BE2C (cell line): ENCODE measurements around the gene PPP6R3.

Source experiments
- DNase-seq: peaks from one replicate; pipeline ENCODE4 v3.0.0-alpha.2; 2020
- H3K27me3 ChIP-seq: fragments of 250-450 bp; sonication (Bioruptor Pico); 2 replicates; pipeline ENCODE4 v1.5.1; 2020; ENCODE audit warnings: mild to moderate bottlenecking
- H3K36me3 ChIP-seq: fragments of 250-450 bp; sonication (Bioruptor Pico); 2 replicates; pipeline ENCODE4 v1.5.1; 2020; ENCODE audit warnings: mild to moderate bottlenecking
- H3K4me1 ChIP-seq: fragments of 250-450 bp; sonication (Bioruptor Pico); 2 replicates; pipeline ENCODE4 v1.5.1; 2020
- H3K4me3 ChIP-seq: 2 replicates; pipeline ENCODE4 v1.5.1; 2011; ENCODE audit warnings: low read depth, low read length
- H3K9me3 ChIP-seq: fragments of 250-450 bp; sonication (Bioruptor Pico); 2 replicates; pipeline ENCODE4 v1.5.1; 2020
- CTCF ChIP-seq: IDR thresholded peaks from 2 replicates; pipeline ENCODE4 v1.5.1; 2012; ENCODE audit warnings: mild to moderate bottlenecking, low read depth, low read length

PPP6R3 gene

GRCh38 chr11:68524681-68525080, 64.1 kb downstream of the PPP6R3 start:
- DNase-seq = no peak
- Histone ChIP-seq H3K9me3 (no peaks in the 10 kb centered on the region), H3K27me3 (no peaks in the 10 kb centered on the region), H3K36me3 (peaks cover 88% of the 10 kb centered on the region), H3K4me1 (no peaks in the 10 kb centered on the region), H3K4me3 (no peak overlapping the region)
- no peak for TF ChIP-seq CTCF

GRCh38 chr11:68525336-68525735, 64.8 kb downstream of the PPP6R3 start:
- H3K4me3 ChIP-seq = no peak overlapping the region
- TF ChIP-seq CTCF = no peak
- DNase-seq = no peak
- no peaks in the 10 kb centered on the region for H3K4me1 ChIP-seq
- H3K36me3 ChIP-seq = peaks cover 82% of the 10 kb centered on the region
- H3K27me3 ChIP-seq = no peaks in the 10 kb centered on the region
- no peaks in the 10 kb centered on the region for H3K9me3 ChIP-seq

GRCh38 chr11:68525930-68526329, 65.4 kb downstream of the PPP6R3 start:
- Histone ChIP-seq H3K36me3 (peaks cover 80% of the 10 kb centered on the region), H3K4me1 (no peaks in the 10 kb centered on the region), H3K27me3 (no peaks in the 10 kb centered on the region), H3K9me3 (no peaks in the 10 kb centered on the region), H3K4me3 (no peak overlapping the region)
- DNase-seq = no peak
- TF ChIP-seq CTCF = no peak

GRCh38 chr11:68527585-68527984, 67.0 kb downstream of the PPP6R3 start:
- H3K9me3 ChIP-seq = no peaks in the 10 kb centered on the region
- no peak for TF ChIP-seq CTCF
- no peak for DNase-seq
- H3K4me1 ChIP-seq = no peaks in the 10 kb centered on the region
- H3K36me3 ChIP-seq = peaks cover 69% of the 10 kb centered on the region
- no peak overlapping the region for H3K4me3 ChIP-seq
- no peaks in the 10 kb centered on the region for H3K27me3 ChIP-seq

GRCh38 chr11:68528630-68529029, 68.1 kb downstream of the PPP6R3 start:
- DNase-seq = no peak
- no peaks in the 10 kb centered on the region for H3K27me3 ChIP-seq
- no peak overlapping the region for H3K4me3 ChIP-seq
- H3K9me3 ChIP-seq = no peaks in the 10 kb centered on the region
- H3K4me1 ChIP-seq = no peaks in the 10 kb centered on the region
- no peak for TF ChIP-seq CTCF
- peaks cover 61% of the 10 kb centered on the region for H3K36me3 ChIP-seq

GRCh38 chr11:68531129-68531693, 70.7 kb downstream of the PPP6R3 start:
- H3K36me3 ChIP-seq = peaks cover 44% of the 10 kb centered on the region
- no peaks in the 10 kb centered on the region for H3K9me3 ChIP-seq
- H3K27me3 ChIP-seq = no peaks in the 10 kb centered on the region
- no peak for DNase-seq
- peaks cover 8% of the 10 kb centered on the region for H3K4me1 ChIP-seq
- no peak overlapping the region for H3K4me3 ChIP-seq
- no peak for TF ChIP-seq CTCF
